Panc1 (cell line): Measurements from ENCODE around the gene NUDT3.

ENCODE experiments used
- POLR2AphosphoS5 ChIP-seq: IDR thresholded peaks from 2 replicates; pipeline ENCODE4 v1.6.1; 2012; ENCODE audit warnings: mild to moderate bottlenecking, low read depth, low read length, moderate library complexity
- SIN3A ChIP-seq: IDR thresholded peaks from 2 replicates; pipeline ENCODE4 v1.6.1; 2012; ENCODE audit warnings: low read depth, mild to moderate bottlenecking, low read length, moderate library complexity, borderline replicate concordance; ENCODE audit not compliant: insufficient read depth
- TCF7L2 ChIP-seq: IDR thresholded peaks from 2 replicates; pipeline ENCODE4 v1.6.1; 2011; ENCODE audit warnings: mild to moderate bottlenecking, low read depth, low read length, inconsistent platforms
- TF ChIP-seq, protein P1 (sequence below): fragments of 450-650 bp; IDR thresholded peaks from 2 replicates; pipeline ENCODE4 v1.5.1; 2017; ENCODE audit warnings: mild to moderate bottlenecking
- TF ChIP-seq, protein P2 (sequence below), 2 experiments: IDR thresholded peaks; 2 replicates each; pipeline ENCODE4 v1.6.1; 2011 to 2012; ENCODE audit warnings: low read depth in 2 of 2, control low read depth in 1 of 2, low read length in 1 of 2, mild to moderate bottlenecking in 1 of 2, moderate library complexity in 1 of 2; ENCODE audit not compliant: insufficient read depth in 1 of 2

DNA sequence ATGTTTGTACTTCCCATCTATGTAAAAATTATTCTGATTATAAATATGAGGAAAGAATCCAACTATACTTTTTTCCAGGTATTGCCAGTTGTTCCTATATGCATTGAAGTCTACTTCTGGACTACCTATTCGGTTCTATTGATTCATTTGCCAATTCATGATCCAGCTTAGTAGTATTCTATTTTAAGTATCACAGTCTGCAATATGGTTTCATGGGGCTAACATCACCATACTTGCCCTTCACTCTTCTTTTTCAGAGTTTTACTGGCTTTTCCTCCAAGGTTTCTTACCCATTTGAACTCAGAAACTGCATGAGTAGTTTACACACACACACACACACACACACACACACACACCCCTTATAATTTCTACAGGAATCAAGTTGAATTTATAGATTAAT is 34.5 kb downstream of the NUDT3 start:
- TF ChIP-seq POLR2AphosphoS5 (no peak), SIN3A (no peak), TCF7L2 (no peak)
- TF ChIP-seq, protein P1, sequence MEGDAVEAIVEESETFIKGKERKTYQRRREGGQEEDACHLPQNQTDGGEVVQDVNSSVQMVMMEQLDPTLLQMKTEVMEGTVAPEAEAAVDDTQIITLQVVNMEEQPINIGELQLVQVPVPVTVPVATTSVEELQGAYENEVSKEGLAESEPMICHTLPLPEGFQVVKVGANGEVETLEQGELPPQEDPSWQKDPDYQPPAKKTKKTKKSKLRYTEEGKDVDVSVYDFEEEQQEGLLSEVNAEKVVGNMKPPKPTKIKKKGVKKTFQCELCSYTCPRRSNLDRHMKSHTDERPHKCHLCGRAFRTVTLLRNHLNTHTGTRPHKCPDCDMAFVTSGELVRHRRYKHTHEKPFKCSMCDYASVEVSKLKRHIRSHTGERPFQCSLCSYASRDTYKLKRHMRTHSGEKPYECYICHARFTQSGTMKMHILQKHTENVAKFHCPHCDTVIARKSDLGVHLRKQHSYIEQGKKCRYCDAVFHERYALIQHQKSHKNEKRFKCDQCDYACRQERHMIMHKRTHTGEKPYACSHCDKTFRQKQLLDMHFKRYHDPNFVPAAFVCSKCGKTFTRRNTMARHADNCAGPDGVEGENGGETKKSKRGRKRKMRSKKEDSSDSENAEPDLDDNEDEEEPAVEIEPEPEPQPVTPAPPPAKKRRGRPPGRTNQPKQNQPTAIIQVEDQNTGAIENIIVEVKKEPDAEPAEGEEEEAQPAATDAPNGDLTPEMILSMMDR = no peak
- TF ChIP-seq, protein P2, sequence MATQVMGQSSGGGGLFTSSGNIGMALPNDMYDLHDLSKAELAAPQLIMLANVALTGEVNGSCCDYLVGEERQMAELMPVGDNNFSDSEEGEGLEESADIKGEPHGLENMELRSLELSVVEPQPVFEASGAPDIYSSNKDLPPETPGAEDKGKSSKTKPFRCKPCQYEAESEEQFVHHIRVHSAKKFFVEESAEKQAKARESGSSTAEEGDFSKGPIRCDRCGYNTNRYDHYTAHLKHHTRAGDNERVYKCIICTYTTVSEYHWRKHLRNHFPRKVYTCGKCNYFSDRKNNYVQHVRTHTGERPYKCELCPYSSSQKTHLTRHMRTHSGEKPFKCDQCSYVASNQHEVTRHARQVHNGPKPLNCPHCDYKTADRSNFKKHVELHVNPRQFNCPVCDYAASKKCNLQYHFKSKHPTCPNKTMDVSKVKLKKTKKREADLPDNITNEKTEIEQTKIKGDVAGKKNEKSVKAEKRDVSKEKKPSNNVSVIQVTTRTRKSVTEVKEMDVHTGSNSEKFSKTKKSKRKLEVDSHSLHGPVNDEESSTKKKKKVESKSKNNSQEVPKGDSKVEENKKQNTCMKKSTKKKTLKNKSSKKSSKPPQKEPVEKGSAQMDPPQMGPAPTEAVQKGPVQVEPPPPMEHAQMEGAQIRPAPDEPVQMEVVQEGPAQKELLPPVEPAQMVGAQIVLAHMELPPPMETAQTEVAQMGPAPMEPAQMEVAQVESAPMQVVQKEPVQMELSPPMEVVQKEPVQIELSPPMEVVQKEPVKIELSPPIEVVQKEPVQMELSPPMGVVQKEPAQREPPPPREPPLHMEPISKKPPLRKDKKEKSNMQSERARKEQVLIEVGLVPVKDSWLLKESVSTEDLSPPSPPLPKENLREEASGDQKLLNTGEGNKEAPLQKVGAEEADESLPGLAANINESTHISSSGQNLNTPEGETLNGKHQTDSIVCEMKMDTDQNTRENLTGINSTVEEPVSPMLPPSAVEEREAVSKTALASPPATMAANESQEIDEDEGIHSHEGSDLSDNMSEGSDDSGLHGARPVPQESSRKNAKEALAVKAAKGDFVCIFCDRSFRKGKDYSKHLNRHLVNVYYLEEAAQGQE (IDR thresholded peaks at IDR 0.05; ENCODE audit: insufficient read depth in 1 of 2, low read depth in 2 of 2, low read length in 1 of 2) = no peak
